ENCODE results near the gene C15orf40.

DNA sequence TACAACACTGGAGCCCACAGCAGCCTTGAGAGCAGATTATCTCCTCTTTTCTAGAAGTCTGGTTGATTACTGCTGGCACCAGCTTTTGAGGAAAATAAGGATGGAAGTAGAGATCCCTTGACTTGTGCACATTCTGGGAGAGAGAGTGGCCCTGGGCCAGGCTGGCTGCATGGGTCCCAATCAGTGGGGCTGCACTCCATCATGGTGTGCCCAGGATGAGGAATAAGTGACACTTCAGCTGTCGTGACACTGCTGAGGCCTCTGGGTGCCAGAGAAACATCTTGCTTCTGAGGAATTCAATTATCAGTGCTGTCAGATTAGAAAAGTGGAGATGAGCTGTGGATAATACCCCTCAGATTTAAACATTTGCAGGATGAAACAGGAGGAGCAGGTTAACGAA lies 16.4 kb downstream of the C15orf40 start:
- TF ChIP-seq FOXJ3 (CRISPR knock-in tag; IDR thresholded peaks at IDR 0.05; ENCODE audit: borderline replicate concordance) (no peak), KDM4B (CRISPR knock-in tag; IDR thresholded peaks at IDR 0.05) (no peak), RARA (CRISPR knock-in tag; IDR thresholded peaks at IDR 0.05) (no peak)
- TF ChIP-seq, protein P1, sequence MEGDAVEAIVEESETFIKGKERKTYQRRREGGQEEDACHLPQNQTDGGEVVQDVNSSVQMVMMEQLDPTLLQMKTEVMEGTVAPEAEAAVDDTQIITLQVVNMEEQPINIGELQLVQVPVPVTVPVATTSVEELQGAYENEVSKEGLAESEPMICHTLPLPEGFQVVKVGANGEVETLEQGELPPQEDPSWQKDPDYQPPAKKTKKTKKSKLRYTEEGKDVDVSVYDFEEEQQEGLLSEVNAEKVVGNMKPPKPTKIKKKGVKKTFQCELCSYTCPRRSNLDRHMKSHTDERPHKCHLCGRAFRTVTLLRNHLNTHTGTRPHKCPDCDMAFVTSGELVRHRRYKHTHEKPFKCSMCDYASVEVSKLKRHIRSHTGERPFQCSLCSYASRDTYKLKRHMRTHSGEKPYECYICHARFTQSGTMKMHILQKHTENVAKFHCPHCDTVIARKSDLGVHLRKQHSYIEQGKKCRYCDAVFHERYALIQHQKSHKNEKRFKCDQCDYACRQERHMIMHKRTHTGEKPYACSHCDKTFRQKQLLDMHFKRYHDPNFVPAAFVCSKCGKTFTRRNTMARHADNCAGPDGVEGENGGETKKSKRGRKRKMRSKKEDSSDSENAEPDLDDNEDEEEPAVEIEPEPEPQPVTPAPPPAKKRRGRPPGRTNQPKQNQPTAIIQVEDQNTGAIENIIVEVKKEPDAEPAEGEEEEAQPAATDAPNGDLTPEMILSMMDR (CRISPR knock-in tag; IDR thresholded peaks at IDR 0.05), result no peak

All from HepG2 (cell line).